Measurements from ENCODE around the gene ADAMTS2.

The ADAMTS2 gene

GRCh38 chr5:179166171-179166885 lies 178.9 kb downstream of the ADAMTS2 start:
- in situ Hi-C loops (cut with MboI; ENCODE audit: low sequenced_read_pairs): loop anchor here (5.0 kb wide), 1 partner anchor 331 kb away; no protein-coding TSS in a partner anchor
- Histone ChIP-seq H3K4me1 (no peaks in the 10 kb centered on the region), H3K36me3 (replicated peaks) (no peaks in the 10 kb centered on the region), H3K4me3 (no peak overlapping the region), H3K9me3 (no peaks in the 10 kb centered on the region), H3K27me3 (ENCODE audit: low read depth) (no peaks in the 10 kb centered on the region)
- DNase-seq (ENCODE audit: low spot score in 2 of 2): no peak

- no peaks in the 10 kb centered on the region for H3K4me1 ChIP-seq
- in situ Hi-C loops (cut with MboI; ENCODE audit: low sequenced_read_pairs): loop anchor here (5.0 kb wide), 1 partner anchor 332 kb away; no protein-coding TSS in a partner anchor
- no peaks in the 10 kb centered on the region for H3K27me3 ChIP-seq (ENCODE audit: low read depth)
- H3K9me3 ChIP-seq: no peaks in the 10 kb centered on the region
- H3K4me3 ChIP-seq: no peak overlapping the region
- no peaks in the 10 kb centered on the region for H3K36me3 ChIP-seq (replicated peaks)
- DNase-seq (ENCODE audit: low spot score in 2 of 2): no peak
These were observed 179.7 kb downstream of the ADAMTS2 start for GRCh38 chr5:179165421-179166170.

DNA sequence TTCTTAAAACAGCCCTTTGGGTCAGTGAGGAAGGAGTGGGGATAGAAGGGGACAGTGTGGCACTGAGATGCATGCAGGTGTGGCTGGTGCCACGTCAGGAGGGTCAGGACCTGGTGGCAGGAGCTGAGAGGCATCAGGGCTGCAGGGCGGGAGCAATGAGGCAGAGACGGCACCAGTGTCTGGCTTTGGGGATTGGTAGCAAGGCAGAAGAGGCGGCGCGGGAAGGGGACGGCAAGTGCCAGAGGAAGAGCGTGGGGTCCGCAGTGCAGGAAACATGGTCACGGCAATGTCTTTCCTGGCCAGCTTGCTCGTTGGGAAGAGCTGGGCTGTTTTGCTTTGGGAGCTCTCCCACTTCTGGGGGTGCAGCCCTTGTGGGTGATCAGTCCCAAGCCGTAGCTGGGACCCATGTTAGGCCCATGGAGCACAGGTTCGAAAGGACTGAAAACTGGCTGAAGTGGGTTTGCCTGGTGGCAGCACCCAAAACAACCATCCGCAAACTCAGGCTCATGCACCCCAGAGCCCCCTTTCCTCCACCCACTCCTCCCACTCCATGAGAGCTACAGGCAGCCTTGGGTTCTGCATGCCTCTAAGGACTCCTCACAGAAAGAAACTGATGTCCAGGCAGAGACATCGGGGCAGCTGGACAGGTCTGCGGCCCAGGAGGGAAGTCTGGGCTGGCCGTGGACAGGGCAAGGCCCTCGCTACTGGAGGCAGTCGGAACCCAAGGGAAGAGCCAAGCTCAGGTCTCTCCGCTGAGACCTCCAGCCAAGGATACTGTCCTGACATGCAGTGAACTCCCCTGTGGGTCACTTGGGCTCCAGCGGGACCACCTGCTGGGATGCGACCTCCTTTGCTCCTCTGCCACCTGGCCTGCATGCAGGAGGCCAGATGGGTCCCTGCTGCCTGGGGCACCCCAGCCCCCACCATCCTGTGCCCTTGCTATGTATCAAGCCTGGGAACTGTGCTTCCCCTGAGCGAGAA lies 180.6 kb downstream of the ADAMTS2 start:
- no peaks in the 10 kb centered on the region for H3K9me3 ChIP-seq
- H3K36me3 ChIP-seq (replicated peaks): no peaks in the 10 kb centered on the region
- no peak for DNase-seq (ENCODE audit: low spot score in 2 of 2)
- in situ Hi-C loops (cut with MboI; ENCODE audit: low sequenced_read_pairs): loop anchor here (5.0 kb wide), 1 partner anchor 333 kb away; no protein-coding TSS in a partner anchor
- H3K4me1 ChIP-seq: no peaks in the 10 kb centered on the region
- no peaks in the 10 kb centered on the region for H3K27me3 ChIP-seq (ENCODE audit: low read depth)
- H3K4me3 ChIP-seq: no peak overlapping the region

DNA sequence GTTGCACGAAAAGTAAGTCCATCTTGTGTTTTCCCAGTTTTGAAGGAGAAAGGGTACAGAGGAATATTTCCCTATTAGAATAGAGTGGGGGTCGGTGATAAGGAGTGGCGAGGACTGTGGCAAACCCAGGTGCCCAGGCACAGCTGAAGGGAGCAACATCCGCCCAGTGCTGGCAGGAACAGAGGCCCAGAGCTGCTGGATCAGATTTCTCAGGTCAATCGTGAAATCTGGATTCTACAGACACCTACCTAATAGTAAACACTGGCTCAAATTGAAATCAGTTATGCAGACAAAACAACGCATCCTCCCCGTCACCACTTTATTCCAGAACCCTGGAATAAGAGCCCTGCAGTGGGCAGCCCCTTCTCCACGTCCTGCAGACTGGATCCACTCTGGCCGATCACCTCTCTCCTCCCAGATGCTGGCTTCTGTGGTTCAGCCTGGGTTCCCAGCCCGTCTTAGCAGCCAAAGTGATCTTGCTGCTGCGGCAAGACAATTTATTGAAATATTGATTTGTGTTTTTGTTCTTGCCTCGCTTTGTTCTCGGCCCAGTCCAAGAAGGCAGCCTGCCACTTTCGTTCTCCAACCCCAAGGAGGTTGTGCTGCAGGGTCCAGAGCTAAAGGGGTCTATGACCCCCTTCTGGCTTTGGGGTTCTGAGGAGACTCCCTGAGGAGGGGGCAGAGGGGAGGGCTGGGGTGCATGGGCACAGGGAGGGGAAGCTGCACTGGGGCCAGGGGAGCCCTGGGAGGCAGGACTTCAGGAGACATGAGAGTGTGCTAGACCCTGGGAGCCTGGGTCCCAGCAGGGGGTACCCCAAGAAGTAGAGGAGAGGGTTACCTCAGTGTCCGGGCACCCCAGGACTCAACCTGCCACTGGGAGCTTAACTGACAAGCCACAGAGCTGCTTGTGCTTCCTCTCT lies 181.8 kb downstream of the ADAMTS2 start:
- no peak overlapping the region for H3K4me3 ChIP-seq
- H3K4me1 ChIP-seq: no peaks in the 10 kb centered on the region
- no peaks in the 10 kb centered on the region for H3K36me3 ChIP-seq (replicated peaks)
- in situ Hi-C loops (cut with MboI; ENCODE audit: low sequenced_read_pairs): no loop called here
- no peak for DNase-seq (ENCODE audit: low spot score in 2 of 2)
- no peaks in the 10 kb centered on the region for H3K27me3 ChIP-seq (ENCODE audit: low read depth)
- no peaks in the 10 kb centered on the region for H3K9me3 ChIP-seq

DNA sequence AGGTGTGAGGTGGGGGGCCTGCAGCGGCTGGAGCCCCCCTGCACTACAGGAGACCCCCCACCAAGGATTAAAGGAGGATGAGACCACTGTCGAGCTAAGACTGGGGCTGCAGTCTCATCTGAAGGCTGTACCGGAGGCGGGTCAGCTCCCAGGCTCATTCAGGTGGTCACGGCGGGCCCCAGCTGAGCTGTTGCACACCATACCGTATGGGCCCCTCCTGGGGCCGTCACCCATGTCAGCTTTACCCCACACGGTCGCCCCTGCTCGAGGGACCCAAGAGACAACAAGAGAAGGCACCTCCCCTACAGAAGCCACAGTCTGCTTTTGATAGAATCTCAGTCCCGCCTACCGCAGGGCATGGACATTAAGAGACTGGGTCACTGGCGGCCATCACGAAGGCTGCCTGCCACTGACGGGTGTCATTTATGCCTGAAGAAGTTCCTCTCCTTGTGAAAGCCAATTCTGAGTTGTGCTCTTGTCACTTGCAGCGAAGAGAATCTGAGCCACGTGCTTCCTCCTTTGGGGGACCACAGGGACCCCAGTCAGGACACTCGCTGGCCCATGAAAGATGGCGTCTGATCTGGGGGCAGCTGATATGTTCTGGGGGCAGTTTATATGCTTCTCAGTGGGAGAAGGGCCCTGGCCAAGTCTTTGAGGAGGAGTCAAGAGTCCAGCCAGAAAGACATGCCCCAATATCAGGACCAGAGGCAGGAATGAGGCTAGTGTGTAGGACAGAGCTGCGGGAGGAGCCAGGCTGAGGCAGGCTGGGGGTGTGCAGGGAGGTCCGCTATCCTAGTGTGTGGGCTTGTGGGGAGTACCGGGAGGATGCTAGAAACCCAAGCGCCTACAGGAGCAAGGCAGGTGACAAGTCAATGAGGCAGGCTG lies 182.7 kb downstream of the ADAMTS2 start:
- H3K4me3 ChIP-seq: no peak overlapping the region
- H3K4me1 ChIP-seq: no peaks in the 10 kb centered on the region
- H3K27me3 ChIP-seq (ENCODE audit: low read depth): no peaks in the 10 kb centered on the region
- no peaks in the 10 kb centered on the region for H3K9me3 ChIP-seq
- no peak for DNase-seq (ENCODE audit: low spot score in 2 of 2)
- H3K36me3 ChIP-seq (replicated peaks): no peaks in the 10 kb centered on the region
- in situ Hi-C loops (cut with MboI; ENCODE audit: low sequenced_read_pairs): no loop called here

DNA sequence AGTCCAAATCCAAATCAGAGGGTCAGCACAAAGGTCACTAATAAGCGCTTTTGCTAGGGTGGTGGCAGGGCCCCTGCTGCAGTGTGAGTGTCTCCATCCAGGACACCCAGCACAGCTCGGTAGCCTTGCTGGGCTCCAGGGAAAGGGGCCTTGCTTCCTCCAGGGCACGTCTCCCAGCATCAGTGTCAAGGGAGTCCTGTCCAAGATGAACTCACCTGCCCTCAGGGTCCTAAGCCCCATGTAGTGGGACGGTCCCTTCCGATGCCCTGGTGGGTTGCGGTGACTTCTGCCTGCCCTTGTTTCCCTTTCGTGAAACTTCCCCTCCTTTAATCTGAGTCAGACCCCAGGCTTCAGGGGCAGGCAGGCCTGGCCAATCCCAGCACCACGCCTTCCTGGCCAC lies 183.4 kb downstream of the ADAMTS2 start:
- H3K27me3 ChIP-seq (ENCODE audit: low read depth): no peaks in the 10 kb centered on the region
- no peaks in the 10 kb centered on the region for H3K36me3 ChIP-seq (replicated peaks)
- no peaks in the 10 kb centered on the region for H3K9me3 ChIP-seq
- H3K4me1 ChIP-seq: no peaks in the 10 kb centered on the region
- DNase-seq (ENCODE audit: low spot score in 2 of 2): no peak
- H3K4me3 ChIP-seq: no peak overlapping the region
- in situ Hi-C loops (cut with MboI; ENCODE audit: low sequenced_read_pairs): no loop called here

DNA sequence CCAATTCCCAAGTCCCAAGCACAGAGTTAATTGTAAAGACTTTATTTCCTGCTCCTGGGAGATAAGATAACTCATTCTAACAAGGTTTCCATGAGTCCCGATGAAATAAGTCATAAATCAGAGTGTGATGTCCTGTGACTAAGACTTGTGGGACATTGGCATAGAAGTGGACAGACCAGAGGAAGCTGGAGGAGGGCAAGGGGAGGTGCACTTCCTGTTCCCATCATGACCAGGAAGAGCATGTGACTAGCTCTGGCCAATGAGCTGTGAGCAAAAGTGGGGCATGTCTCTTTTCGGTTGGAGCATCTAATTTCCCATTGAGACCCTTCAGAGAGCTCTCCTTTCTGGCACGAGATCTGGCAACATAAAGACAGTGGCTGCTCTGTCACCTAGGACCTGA lies 184.7 kb downstream of the ADAMTS2 start:
- Histone ChIP-seq H3K27me3 (ENCODE audit: low read depth) (no peaks in the 10 kb centered on the region), H3K4me1 (no peaks in the 10 kb centered on the region), H3K36me3 (replicated peaks) (no peaks in the 10 kb centered on the region), H3K4me3 (no peak overlapping the region), H3K9me3 (no peaks in the 10 kb centered on the region)
- in situ Hi-C loops (cut with MboI; ENCODE audit: low sequenced_read_pairs): no loop called here
- no peak for DNase-seq (ENCODE audit: low spot score in 2 of 2)

GRCh38 chr5:179158556-179158955 lies 186.7 kb downstream of the ADAMTS2 start:
- no peaks in the 10 kb centered on the region for H3K36me3 ChIP-seq (replicated peaks)
- in situ Hi-C loops (cut with MboI; ENCODE audit: low sequenced_read_pairs): no loop called here
- no peaks in the 10 kb centered on the region for H3K4me1 ChIP-seq
- no peaks in the 10 kb centered on the region for H3K27me3 ChIP-seq (ENCODE audit: low read depth)
- no peaks in the 10 kb centered on the region for H3K9me3 ChIP-seq
- H3K4me3 ChIP-seq: no peak overlapping the region
- no peak for DNase-seq (ENCODE audit: low spot score in 2 of 2)

- in situ Hi-C loops (cut with MboI; ENCODE audit: low sequenced_read_pairs): no loop called here
- Histone ChIP-seq H3K4me1 (no peaks in the 10 kb centered on the region), H3K36me3 (replicated peaks) (no peaks in the 10 kb centered on the region), H3K27me3 (ENCODE audit: low read depth) (no peaks in the 10 kb centered on the region), H3K4me3 (no peak overlapping the region), H3K9me3 (no peaks in the 10 kb centered on the region)
- DNase-seq (ENCODE audit: low spot score in 2 of 2): no peak
These were observed 190.0 kb downstream of the ADAMTS2 start for GRCh38 chr5:179154991-179155955.

GRCh38 chr5:179154346-179154990 lies 190.8 kb downstream of the ADAMTS2 start:
- Histone ChIP-seq H3K27me3 (ENCODE audit: low read depth) (no peaks in the 10 kb centered on the region), H3K4me3 (no peak overlapping the region)

DNA sequence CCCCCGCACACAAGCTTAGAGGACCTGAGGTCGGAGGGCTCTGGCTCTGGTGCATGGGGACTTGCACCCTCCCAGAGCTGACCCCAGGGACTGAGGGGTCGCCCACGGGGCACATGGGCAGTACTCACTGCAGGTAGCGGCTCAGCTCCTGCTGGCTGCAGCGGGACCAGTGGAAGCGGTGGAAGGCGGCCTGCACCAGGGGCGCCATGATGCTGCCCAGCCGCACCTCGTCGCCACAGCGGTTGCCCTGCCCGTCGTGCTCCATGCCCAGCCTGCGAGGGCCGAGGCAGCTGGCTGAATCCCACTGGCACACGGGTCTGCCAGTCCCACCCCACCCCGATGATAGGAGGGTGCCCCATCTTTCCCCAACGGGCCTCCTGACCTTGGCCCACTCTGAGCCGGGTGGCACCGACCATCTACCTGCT lies 191.3 kb downstream of the ADAMTS2 start:
- H3K9me3 ChIP-seq: no peaks in the 10 kb centered on the region
- no peaks in the 10 kb centered on the region for H3K4me1 ChIP-seq
- in situ Hi-C loops (cut with MboI; ENCODE audit: low sequenced_read_pairs): no loop called here
- no peak overlapping the region for H3K4me3 ChIP-seq
- H3K27me3 ChIP-seq (ENCODE audit: low read depth): no peaks in the 10 kb centered on the region
- DNase-seq (ENCODE audit: low spot score in 2 of 2): no peak
- no peaks in the 10 kb centered on the region for H3K36me3 ChIP-seq (replicated peaks)

More at GRCh38 chr5:179154346-179154990, 190.8 kb downstream of the ADAMTS2 start:
- H3K9me3 ChIP-seq: no peaks in the 10 kb centered on the region
- in situ Hi-C loops (cut with MboI; ENCODE audit: low sequenced_read_pairs): no loop called here
- no peak for DNase-seq (ENCODE audit: low spot score in 2 of 2)
- H3K36me3 ChIP-seq (replicated peaks): no peaks in the 10 kb centered on the region
- H3K4me1 ChIP-seq: no peaks in the 10 kb centered on the region

Measured in HAP-1 (cell line).